Measurements from ENCODE around the gene NUDT22.

DNA sequence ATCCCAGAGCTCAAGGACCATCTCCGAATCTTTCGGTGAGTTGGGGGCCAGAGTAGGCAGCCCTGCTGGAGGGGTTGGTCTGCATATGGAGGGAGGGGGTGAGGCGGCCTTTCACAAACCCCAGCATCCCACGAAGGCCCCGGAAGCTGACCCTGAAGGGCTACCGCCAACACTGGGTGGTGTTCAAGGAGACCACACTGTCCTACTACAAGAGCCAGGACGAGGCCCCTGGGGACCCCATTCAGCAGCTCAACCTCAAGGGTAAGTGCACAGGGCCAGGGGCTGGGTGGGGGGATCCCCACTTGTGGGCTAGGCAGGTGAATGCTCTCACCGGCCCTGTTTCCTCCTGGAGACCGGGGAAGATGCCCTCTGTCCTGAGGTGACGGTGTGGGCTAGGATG lies 6.3 kb upstream of the NUDT22 start:
- no peak for TF ChIP-seq EZH2phosphoT487 (IDR thresholded peaks at IDR 0.05; ENCODE audit: borderline replicate concordance)
- TF ChIP-seq, protein P1, sequence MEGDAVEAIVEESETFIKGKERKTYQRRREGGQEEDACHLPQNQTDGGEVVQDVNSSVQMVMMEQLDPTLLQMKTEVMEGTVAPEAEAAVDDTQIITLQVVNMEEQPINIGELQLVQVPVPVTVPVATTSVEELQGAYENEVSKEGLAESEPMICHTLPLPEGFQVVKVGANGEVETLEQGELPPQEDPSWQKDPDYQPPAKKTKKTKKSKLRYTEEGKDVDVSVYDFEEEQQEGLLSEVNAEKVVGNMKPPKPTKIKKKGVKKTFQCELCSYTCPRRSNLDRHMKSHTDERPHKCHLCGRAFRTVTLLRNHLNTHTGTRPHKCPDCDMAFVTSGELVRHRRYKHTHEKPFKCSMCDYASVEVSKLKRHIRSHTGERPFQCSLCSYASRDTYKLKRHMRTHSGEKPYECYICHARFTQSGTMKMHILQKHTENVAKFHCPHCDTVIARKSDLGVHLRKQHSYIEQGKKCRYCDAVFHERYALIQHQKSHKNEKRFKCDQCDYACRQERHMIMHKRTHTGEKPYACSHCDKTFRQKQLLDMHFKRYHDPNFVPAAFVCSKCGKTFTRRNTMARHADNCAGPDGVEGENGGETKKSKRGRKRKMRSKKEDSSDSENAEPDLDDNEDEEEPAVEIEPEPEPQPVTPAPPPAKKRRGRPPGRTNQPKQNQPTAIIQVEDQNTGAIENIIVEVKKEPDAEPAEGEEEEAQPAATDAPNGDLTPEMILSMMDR (conservative IDR thresholded peaks at IDR 0.05; ENCODE audit: low read length): no peak

Data from Loucy (cell line).